Spleen (tissue), 7 donors: ENCODE results near the gene TTC16.

Experiments used
- CTCF ChIP-seq, 11 experiments: fragments of 200-600 bp in 7 of 11; fragments of 450-650 bp in 4 of 11; sonication (generic) in 4 of 11; IDR thresholded peaks in 8 of 11; conservative IDR thresholded peaks in 3 of 11; 1 replicate in 7 of 11; 2 replicates in 4 of 11; pipeline versions ENCODE4 v1.4.0 to v1.8.0; 2016 to 2021; ENCODE audit warnings: antibody characterized with exemption in 11 of 11, inconsistent platforms in 4 of 11, mild to moderate bottlenecking in 1 of 11
- POLR2A ChIP-seq, 3 donors: fragments of 450-650 bp; IDR thresholded peaks; one replicate each; pipeline ENCODE4 v1.5.1; 2017; ENCODE audit warnings: antibody characterized with exemption in 3 of 3, mild to moderate bottlenecking in 1 of 3
- POLR2AphosphoS5 ChIP-seq, 3 donors: sonication (generic); formaldehyde crosslinking; IDR thresholded peaks; one replicate each; pipeline ENCODE4 v1.5.1; 2017; ENCODE audit warnings: antibody characterized with exemption in 3 of 3
- donor health status: DM: no; HTN: no; CAD: no; lungs with moderate emphysema.
- donor health status: DM: no; HTN: no; CAD: no.
- donor health status: DM: no; HTN: no; CAD: no.

DNA sequence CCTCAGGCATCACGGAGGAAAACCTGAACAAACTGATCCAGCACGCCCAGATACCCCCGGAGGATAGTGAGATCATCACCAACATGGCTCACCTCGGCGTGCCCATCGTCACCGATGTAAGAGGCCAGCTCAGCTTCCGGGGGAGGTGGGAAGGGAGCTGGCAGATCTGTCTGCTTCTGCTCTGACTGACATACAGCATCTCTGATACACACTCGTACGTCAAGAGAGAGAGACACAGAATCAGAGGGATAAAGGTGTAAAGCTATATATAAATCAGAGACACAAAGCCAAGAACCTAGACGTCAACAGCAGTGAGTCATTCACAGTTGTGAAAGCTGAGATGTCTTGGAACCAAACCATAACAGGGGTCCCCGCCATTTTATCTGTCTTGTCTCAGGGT is 39.2 kb upstream of the TTC16 start:
- TF ChIP-seq POLR2A (IDR thresholded peaks at IDR 0.05) (no peak), POLR2AphosphoS5 (IDR thresholded peaks at IDR 0.05) (no peak), CTCF (IDR thresholded peaks at IDR 0.05 in 8 of 11, conservative IDR thresholded peaks at IDR 0.05 in 3 of 11) (no peak)
